GM21723 (cell line): ENCODE data around the gene AGPAT3.
A peak's percentile ranks its signal among the peaks of the same experiment; 100 is the strongest.

Experiments used
- ATAC-seq: cut with Tn5 transposase; IDR thresholded peaks from one replicate; pipeline ENCODE4 v1.9.1; 2021; ENCODE audit warnings: mild to moderate bottlenecking, moderate library complexity; ENCODE audit not compliant: unreplicated experiment

The AGPAT3 gene

DNA sequence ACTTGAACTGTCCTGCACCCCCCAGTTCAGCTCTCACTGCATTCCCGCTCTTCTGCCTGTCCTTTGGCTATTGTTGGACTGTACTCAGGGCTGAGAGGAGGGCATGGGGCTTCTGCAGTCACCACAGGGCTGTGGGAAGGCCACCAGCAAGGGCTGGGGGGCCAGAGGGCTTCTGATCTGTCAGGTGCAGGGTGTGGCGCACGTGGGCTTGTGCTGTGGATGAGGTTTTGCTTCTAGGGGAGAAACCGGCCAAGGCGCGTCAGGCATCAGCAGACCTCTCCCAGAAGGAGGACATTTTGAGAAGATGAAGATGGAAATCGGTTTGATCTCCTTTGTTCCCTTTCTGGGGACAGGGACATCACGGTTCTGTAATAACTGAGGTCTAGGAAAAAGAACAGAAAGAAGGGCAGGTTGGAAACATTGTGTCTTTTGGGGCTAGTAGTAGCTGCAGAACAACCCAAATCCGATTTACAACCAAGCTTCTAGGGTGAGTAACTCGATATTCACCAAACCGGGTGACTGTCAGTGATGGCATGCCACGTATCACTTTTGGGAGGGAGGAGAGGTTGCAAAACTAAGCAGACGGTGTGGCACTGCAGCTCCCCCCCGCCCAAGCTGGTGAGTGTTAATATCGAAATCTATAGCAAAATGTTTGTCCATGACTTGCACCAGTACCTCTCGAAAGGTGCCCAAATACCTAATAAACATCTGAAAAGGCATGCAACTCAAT, 40.9 kb downstream of the AGPAT3 start:
- no peak for ATAC-seq

DNA sequence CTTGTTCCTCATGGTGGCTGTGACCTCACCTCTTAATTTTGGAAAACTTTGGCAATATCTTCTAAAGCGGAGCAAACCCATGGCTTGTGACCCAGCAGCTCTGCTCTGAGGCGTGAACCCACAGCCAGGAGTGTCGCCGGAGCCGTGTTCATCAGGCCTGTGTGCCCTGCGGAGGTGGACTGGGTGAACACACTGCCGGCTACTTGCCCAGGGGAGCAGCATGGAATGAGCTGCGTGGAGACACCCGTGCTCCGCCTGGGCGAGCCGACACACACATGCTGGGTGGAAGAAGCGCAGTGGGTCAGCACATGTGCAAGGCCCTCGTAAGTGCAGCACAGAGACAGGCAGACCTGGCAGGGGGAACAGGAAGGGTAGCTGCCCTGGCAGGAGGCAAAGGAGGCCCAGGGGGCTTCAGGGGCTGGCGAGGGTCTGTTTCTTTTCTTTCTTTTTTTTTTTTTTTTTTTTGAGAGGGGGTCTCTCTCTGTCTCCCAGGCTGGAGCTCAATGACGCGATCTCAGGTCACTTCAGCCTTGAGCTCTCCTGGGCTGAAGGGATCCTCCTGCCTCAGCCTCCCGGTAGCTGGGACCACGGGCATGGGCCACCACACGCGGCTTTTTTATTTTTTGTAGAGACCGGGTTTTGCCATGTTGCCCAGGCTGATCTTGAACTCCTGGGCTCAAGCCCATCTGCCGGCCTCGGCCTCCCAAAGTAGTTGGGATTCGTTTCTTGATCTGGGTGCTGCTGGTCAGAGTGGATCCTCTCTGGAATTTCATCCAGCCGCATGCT, 41.8 kb downstream of the AGPAT3 start:
- ATAC-seq = no peak

- ATAC-seq = no peak
These were observed 42.7 kb downstream of the AGPAT3 start for GRCh38 chr21:43907751-43908150.

DNA sequence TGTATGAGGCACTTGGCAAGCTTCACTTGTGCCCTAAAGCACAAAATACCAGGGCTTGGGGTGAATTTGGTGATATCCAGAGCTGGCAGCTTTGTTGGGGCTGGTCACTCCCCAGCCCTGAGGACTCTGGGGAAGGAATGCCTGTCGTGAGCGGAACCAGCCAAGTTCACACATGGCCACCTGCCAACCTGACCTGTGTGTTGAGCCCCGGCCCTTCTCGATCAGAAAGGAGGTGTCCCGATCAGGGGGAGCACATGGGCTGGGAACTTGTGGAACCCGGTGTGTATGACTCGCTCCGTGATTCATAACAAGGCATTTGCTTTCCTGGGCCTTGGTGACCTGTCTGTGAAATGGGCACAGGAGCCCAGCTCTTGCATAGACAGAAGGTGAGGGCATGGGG, 43.1 kb downstream of the AGPAT3 start:
- ATAC-seq = no peak

DNA sequence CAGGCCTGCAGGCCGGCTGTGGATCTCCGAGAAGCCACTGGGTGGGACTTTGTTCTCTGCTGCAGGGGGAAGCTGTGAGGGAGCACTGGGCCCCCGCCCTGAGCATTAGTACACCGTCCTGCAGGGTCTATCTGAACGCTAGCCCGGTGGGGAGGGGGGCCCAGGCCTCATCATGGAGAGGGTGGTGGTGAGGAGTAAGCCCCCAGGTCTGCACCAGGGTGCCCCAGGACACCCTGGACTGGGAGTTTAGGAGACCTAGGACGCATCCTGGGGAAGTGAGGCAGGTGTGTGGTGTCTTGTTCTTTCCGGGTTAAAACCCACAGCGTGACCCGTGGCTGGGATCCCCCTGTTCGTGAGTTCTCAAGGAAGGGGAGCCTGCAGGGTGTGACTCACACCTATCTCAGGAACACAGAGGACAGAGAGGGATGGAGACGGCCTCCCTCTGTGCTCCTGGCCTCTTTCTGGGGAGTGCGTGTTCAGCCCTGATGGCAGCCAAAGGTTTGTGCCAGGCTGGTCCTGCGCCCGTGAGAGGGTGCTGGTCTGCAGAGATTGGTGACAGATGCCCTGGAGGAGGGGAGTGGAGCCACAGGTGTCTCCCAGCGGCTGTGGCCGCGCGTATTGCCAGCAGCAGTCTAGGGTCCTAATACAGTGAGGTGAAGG, 44.8 kb downstream of the AGPAT3 start:
- no peak for ATAC-seq

DNA sequence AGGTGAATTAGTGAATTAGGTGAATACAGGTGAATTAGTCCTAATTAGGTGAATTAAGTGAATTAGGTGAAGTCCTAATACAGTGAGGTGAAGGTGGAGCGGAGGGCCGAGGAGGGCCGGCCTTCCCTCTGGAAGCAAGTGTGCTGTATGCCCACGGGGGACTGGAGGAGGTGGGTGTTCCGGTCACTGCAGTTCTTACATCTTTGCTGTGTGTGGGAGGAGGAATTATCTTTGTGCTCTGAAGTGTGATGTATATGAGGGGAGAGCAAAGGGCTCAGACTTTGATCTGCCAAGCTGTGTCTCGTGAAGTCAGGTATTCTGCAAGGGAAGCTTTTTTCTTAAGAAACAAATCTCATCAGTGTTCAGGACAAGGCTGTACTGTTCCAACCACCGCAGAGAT, 45.4 kb downstream of the AGPAT3 start:
- no peak for ATAC-seq

DNA sequence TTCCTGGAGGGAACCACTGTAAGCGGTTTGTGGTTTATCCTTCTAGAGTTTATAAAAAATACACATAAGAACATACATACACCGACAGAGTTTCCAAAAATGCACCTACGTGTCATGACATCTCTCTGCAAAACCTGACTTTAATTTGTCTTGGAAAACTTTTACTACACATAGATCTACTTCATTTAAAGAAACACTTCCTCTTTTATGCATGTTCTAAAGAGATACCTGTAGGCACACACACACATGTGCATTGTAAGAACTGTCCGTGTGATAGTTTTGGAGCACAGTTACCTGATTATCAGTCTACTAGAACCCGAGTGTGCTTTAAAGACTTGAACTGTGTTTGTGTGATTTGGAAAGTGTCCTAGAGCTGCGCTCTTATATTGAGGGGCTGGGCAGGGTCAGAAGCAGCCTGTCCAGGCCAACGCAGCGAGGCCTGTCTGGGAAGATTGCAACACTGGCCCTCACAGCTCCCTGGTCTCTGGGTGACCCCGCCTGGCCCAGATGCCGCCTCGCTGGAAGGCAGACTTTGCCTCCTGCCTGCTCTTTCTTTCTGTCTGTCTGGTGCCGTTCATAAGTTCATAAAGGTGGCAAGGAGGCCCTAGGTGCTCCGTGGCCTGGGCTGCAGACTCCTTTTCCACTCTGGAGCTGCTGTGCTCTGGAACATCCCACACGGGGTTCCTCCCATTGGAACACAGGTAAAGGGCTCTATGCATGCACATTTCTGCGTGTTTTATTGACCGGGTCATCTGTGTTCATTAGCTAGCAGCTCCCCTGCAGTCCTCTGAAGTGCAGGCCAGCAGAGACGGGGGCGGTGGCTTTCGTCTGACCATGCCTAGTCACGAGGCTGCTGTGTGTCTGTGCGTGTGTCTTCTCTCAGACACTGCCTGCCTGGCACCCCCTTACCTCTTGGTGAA, 46.3 kb downstream of the AGPAT3 start:
- no peak for ATAC-seq

GRCh38 chr21:43911935-43912487, 47.0 kb downstream of the AGPAT3 start:
- no peak for ATAC-seq

DNA sequence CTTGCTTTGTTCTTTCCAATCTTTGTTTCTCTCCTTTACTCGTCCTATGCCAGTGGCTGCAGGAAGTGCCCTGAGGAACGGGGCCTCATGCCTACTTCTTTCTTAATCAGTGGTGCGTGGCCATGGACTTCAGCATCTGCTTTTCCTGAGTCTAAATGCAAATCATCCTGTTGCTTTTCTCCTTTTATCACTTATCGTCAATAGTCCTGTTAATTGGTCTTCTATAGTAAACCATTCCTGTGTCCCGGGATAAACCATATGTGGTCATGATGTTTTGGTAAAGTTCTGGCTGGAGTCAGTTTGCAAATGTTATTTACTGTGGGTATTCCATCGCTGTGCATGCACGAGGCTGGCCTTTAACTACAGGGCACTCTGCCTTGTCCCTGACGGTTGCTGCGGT, 47.5 kb downstream of the AGPAT3 start:
- ATAC-seq = no peak

DNA sequence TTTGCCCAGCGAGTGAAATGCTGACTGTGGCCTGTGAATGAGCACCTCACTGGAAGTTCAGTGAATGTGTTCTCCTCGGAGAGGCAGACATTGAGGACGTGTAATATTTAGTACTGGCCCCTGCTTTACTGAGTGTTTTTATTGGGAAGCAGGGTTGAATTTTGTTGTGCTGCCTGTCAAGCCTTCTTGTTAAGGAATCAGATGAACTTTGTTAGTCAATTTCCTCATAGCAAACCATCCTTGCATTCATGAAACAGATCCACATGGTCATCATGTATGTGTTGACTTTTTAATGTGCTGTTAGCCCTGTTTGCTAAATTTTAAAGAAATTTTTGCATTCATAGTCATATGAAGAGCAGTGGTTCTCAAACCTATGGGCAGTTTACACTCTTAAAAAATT, 47.9 kb downstream of the AGPAT3 start:
- no peak for ATAC-seq

- ATAC-seq = no peak
These were observed 48.9 kb downstream of the AGPAT3 start for GRCh38 chr21:43913928-43914327.

GRCh38 chr21:43916076-43916475, 51.1 kb downstream of the AGPAT3 start:
- no peak for ATAC-seq

DNA sequence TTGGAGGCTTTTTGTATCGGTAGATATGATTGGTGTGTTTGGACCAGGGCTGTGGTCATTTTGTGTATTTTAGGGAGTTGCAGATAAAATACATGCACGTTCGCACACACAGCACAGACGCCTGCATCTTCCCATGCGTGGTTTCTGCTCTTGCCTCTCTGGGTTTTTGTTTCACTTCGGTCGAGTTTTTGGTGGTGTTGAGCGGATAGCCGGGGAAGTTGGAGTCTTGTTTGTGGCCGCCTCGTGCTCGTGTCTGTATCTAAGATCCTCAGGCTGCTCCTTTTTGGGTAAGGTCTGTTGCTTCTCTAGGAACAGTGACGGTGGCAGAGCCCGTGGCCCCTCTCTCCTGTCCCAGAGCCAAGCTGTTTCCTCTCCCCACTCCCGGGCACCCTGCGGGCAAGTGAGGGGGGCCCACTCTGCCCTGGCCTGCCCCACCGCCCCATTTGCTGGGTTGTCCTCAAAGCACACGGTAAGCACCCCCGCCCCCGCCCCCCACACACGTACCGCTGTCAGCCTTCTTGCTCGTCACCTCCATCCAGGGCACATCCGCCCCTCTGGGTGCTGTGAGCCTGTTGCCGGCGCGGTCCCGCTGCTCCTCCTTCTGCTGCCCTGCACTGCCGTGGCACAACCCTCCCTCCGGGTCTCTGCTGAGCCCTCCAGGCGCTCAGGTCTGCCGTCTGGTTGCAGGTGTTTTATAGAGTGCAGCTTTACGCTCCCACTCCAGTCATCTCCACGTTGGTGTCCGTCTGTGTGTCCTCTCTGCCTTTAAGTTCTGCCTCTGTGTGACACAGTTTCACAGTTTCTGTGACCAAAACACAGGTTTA, 51.9 kb downstream of the AGPAT3 start:
- peak; percentile 58 for ATAC-seq

DNA sequence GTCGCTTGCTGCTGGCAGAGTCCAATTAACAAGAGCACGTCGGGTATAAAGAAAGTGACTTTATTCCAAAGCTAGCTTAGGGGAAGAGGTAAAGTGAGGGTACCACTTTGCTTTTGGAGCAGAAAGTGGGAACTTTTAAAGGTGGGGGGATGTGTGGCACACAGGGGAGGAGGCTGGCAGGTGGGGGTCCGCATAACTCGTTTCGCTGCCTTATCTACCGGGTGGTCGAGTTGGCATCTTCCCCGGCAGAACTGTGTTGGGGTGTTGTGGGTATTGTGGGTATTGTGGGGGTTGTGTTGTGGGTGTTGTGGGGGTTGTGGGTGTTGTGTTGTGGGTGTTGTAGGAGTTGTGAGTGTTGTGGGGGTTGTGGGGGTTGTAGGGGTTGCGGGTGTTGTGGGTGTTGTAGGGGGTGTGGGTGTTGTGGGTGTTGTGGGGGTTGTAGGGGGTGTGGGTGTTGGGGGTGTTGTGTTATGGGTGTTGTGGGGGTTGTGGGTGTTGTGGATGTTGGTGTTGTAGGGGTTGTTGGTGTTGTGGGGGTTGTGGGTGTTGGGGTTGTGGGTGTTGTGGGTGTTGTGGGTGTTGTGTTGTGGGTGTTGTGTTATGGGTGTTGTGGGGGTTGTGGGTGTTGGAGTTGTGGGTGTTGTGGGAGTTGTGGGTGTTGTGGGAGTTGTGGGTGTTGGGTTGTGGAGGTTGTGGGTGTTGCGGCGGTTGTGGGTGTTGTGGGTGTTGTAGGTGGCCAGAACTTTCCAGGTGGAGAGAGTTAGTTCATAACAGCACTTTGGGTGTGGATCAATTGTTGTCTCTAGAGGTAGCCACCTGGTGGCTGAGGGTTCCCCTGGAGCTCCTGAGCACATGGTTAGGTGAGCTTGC, 52.7 kb downstream of the AGPAT3 start:
- no peak for ATAC-seq

GRCh38 chr21:43918385-43918947, 53.4 kb downstream of the AGPAT3 start:
- no peak for ATAC-seq

- ATAC-seq = no peak
These were observed 54.3 kb downstream of the AGPAT3 start for GRCh38 chr21:43919283-43919682.

DNA sequence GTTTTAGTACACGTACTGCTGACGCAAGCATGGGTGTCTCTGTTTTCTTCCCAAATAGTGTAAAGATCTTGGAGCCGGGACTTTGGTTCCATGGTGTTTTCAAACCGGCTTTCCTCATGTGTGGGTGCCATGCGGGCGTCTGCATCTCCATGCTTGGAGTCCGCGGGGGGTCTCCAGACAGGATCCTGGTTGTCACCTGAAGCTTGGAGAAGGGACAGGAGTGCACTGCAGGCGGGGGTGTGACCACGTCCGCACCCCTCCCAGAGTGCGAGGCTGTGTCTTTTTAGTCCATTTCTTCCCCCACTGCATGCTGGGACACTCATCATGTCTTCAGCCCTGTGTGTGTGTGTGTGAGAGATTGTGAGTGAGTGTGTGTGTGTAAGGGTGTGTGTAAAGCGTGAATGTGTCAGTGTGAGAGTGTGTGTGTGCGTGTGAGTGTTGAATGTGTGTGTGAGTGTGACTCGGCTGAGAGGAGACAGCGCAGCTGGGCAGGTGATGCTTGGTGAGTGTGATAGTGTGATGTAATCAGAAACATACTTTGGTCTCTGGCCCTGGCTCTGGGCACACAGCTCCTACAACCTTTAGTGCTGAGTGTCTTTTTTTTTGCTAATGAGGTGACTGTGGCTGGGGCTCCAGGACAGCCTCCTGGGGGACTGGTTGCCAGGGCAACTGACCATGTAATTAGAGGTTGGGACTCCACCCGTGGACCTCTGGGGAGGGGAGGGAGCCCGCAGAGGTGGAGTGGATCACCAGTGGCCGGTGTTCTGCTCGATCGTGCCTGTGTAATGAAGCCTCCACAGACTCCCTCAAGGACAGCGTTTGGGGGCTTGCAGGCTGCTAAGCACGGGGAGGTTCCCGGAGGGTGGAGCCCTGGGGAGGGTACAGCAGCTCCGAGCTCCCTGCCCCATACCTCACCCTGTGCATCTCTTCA, 55.1 kb downstream of the AGPAT3 start:
- ATAC-seq = no peak
